Measurements from ENCODE around the gene RAPGEF1. TPM values are rescaled to one million over a fixed set of nuclear protein-coding genes. Genes with fewer than 3 reads are reported as not detected.
A peak's percentile ranks its signal among the peaks of the same experiment; 100 is the strongest.
"Not testable (repeated sequence)": the region's sequence is repeated elsewhere in the genome, so short reads cannot be mapped to it uniquely, and the experiment has no call there.

RAPGEF1 gene
- total RNA-seq, 1 donor from 2014 or later, result 58.1 TPM

DNA sequence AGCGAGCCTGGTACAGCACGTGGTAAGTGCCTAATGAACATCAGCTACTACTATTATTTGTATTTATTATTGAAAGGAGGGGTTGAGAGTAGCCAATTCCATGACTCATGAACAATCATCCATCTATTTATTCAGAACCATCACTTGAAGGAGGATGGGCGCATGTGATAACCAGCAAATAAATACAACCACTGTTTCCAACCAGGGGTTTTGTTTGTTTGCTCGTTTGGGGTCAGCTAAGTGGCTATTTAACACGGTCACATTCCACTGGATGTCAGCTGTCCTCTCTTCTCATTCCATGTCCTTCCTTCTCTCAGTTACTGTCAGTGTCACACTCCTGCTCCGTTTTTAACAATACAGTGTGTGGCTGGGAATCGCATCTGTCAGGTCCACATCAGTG is 8.6 kb downstream of the RAPGEF1 start:
- no peak for DNase-seq

DNA sequence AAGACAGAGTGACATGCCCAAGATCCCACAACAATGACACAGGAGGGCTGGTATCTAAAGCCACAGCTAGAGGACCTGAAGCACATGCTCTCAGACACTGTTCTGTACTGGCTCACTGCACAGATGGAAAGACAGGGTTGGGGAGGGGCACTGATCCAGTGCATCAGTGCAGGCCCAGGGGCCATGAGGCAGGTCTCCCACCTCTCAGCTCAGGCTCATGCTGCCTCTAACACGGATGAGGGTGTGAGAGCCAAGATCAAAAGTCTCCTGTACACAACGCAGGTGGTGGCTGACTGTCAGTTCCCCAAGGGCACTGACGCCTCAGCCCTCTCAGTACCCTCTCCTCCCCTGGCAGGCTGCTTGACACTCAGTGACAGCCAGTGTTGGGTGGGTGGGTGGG is 10.9 kb downstream of the RAPGEF1 start:
- no peak for DNase-seq

DNA sequence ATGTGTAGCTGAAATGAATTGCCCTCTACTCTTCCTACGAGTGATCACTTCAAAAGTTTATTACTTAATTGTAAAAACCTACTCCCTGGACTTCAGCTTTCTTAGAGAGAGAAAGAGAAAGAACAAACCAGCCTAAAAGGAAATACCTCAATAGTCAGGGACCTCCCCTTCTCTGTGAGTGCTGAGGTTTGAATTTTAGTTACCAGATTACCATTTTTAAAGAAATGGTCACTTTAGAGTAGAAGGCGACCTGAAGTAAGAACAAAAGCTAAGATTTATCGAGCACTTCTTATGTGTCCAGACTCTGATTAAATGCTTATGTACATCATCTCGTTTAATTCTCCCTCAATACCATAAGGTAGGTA is 11.3 kb downstream of the RAPGEF1 start:
- no peak for DNase-seq

DNA sequence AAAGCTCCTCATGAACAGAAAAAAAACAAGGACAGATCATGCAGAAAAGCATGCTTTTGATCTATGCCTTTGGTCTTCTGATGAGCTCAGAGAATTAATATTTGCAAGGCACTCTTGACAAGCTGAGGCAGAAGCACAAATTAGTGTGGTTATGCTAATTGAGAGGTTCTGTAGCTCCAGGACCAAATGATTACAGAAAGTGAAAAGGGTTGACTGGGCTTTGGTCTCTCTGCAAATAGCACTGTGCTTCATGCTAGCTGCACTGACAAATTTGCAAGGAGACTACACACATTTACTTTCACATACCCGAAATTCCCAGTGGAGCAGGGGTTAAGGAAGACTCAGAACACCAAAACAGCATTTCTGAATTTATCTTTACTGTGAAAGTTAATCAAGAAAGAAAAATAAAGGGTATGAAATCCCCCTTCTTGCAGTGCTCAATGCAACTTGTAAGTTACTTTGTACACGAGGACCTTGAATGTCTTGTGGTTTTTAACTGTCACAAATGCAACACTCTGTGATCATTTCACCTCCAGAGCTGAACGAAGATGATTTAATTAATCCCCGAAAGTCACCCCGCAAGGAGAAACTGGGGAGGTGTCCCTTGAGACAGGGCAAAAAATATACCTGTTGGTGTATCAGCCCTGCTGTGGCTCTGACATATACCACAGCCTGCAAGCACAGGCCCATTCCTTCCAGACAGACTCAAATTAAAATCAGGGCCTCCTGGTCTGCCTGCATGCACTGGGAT is 11.9 kb downstream of the RAPGEF1 start:
- DNase-seq, result no peak

DNA sequence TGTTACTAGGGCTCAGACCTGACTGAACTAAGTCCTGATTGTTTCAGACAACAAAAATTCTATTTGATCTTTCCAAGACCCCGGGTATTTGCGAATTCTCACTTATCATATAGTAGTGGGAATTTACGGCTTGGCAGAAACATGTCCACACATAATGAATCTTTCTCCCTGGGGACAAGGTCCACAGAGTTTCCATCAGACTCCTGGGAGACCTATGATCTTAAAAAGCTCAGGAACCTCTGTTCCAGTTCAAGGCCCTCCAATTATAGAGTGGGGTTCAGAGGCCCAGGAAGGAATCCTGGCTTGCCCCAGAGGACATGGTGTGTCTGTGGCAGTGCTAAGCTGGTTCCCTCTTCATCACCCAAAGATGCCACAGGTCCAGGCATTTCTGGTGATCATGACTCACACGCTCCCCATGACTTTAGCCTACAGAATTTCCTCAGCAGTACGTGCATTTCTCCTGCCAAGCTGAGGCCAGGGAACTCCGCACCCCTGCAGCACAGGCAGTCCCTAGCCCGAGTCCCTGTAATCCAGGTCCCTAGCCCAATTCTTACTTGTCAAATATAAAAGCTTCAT is 12.6 kb downstream of the RAPGEF1 start:
- DNase-seq, result no peak

DNA sequence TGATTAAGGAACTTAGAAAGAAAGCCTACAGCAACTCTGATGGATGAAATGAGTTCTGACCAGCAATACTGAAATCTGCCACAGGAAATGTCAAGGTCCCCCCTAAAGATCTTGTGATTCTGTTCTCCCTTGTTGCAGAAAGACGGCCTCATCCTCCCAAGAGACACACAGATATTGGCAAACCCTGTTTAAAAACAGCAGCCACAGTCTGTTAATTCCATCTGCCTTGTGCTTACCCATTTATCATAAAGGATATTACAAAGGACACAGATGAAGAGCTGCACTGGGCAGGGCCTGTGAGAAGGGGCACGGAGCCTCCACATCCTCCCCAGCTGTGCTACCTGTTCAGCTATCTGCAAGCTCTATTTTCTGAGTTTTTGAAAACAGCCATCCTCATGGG is 15.2 kb downstream of the RAPGEF1 start:
- DNase-seq, result no peak

DNA sequence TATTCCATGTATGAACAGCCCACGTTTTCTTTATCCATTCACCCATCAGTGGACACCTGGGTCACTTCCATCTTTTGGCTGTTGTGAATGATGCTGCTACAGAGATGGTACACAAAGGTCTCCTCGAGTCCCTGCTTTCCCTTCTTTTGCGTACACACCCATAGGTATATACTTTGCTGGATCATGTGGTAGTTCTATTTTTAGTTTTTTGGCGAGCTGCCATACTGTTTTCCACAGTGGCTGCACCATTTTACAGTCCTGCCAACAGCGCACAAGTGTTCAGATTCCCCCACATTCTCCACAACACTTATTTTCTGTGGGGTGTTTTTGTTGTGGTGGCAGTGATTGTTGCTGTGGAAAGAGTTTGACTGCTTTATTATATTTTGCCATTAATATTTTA is 16.2 kb downstream of the RAPGEF1 start:
- DNase-seq, result no peak

DNA sequence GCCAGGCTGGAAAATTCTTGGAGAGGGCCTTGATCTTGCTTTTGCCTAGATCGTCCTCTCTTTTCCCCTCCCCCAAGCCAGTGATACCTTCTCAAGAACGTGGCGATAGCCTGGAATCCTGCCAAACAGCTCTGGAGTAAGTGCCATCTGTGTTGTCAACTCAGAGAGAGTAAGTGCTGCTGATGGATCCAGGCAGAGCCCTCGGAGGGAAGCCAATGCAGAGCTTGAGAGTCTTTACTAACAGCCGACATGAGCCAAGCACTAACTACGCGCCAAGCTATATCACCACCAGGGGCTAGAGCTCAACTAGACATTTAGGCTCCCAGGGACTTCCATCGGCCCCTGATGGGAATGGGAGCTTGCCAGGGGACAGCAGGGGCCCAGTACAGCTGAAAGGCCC is 17.6 kb downstream of the RAPGEF1 start:
- peak; percentile 76 for DNase-seq

DNA sequence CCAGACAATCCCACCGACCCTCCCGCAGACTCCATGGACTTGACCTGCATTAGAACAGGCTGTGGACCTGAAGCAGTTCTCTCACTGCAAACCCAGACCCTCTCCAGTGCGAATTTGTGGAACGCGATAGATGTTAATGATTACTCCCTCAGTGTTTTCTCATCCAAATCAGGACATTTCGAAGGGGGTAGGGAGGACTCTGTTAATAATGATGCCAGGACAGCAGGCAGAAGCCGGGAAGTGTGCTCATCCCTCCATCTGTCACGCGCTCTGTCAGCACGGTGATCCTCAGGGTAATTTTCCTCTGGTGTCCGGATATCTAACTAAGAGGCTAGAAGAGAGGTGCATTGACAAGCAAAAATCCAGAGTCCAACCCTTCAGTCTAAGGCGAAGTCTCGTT is 18.8 kb downstream of the RAPGEF1 start:
- DNase-seq, result no peak

DNA sequence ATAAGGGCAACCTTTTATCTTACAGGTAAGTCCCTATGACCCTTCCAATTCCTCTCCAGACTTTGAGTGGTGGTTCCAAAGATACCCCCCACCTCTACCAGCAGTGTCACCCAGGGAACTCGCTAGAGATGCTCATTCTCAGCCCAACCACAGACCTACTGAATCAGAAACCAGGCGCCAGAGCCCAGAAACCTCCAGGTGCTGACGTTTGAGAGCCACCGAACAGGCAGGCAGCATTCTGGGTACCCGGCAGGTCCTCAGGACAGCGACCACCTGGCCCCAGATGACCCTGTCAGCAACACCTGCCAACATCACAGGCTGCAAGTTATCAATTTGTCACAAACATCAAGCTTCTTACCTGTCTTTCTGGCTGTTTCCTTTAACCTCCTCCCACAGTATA is 19.5 kb downstream of the RAPGEF1 start:
- no peak for DNase-seq

DNA sequence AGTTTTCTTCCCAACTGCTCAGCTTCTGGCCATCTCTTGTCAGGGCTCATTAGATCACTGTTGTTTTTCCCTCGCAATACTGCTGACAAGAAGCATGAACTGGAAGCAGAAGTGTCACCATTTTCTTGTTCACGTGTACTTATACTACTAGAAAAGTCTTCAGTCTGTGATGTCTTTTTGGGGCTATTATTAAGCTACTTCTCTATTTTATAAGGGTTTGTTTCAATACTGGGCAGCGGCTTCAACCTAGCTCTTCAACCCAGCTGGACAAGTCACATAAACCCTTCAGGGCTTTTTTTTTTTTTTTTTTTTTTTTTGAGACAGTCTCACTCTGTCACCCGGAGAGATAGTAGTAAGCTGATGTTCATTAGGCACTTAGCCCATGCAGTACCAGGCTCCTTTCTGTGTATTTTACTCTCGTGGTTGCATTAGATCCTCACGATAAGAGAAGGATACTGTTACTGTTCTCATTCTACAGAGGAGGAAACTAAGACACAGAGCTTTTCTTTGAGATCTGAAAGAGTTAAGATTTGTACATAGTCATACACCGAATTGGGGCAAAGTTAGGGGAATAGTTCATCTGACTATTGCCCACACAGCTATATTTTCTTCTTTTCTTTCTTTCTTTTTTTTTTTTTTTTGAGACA is 20.5 kb downstream of the RAPGEF1 start:
- DNase-seq, result no peak

DNA sequence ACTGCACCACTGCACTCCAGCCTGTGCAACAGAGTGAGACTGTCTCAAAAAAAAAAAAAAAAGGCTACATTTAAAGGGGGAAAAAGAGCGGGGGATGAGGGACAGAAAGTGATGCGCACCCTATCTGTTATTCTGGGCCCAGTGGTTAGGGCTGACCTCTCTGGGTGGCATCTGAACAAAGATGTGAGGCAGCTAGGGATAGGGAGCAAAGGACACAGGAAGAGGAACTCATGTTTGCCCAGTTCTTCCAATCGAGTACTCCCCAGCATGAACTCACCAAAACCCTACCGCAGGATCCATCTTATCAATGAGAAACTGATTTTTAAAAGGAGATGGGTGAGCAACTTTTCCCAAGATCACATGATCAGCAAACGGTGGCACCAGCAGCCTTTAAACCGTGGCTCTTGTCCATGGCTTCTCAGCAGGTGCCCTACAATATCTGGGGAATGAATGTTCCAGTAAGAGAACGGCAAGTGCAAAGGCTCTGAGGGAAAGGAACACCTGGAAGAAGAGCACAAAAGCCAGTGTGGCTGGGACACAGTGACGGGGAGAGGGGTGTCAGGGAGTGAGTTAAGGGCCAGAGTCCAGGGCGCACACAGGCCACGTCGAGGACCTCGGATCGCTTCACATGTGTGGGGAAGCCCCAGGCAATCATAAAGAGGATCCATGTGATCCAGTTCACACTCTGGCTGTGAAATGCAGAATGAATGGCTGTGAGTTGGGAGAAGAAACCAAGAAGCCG is 22.0 kb downstream of the RAPGEF1 start:
- DNase-seq, result no peak

DNA sequence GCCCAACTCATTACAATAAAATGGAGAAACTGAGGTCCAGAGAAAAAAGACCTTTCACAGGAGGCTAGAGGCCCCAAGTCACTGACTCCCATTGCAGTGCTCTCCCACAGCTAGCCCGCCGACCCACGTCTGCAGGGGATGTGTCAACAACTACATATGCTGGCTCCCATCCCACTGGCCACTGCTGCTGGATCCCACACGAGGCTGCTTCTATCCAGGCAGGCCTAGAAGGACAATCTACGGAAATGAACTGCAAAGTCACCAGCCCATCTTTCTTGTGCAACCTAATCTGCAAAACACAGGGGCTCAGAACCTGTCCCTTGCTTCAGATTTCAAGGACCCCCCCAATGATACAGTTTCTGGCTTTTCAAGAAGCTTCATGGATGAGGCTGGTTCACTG is 24.0 kb downstream of the RAPGEF1 start:
- DNase-seq, result no peak

DNA sequence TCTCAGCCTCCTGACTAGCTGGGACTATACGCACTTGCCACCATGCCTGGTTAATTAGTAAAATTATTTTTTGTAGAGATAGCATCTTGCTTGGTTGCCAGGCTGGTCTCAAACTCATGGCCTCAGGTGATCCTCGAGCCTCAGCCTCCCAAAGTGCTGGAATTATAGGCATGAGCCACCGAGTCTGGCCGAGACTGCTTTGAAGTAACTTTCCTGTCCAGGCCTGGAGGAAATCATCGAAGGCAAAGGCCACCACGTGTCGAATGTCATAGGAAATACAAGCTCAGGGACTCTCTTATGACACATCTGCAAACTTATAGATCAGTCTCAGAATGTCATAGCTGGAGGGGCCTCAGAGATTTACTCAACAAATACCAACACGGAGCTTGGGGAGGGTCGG is 25.1 kb downstream of the RAPGEF1 start:
- no peak for DNase-seq

DNA sequence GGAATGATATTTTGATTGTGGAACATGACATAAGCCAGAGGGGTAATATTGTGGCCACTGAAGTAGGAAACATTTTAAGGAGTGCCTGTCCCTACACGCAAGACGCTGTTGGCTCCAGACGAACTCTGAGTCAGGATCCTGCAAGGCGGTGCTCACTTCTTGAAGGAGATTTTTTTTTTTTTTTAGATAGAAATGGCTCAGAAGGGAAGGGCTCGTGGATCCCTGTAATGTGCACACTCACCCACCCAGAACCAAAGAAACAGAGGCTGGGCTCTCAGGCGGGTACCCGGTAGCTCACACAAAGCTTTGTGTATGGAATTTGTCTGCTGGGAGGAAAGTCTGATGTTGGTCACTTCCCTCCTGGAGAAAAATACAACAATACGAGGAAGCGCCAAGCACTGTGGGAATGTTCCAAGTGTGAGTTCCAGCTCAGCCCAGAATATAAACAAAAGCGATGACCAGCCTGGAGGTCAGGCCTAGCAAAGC is 25.7 kb downstream of the RAPGEF1 start:
- no peak for DNase-seq

DNA sequence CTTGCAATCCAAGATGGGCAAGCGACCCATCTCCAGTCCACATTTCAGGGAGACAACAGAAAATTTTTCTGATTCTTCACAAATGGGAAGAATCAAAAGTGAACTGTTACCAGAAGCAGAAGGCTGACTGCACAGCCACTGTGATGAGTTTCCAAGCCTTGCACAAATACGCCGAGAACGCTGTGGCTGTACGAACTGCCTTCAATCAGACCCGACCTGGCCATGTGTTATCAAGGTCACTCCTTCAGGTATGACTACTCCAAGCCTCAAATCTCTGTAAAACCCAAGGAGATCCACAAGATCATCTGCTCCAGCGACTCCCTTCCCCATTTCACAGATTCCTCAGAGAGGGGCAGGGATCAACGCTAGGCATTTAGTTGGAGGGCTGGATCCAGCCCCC is 26.9 kb downstream of the RAPGEF1 start:
- DNase-seq, result no peak

DNA sequence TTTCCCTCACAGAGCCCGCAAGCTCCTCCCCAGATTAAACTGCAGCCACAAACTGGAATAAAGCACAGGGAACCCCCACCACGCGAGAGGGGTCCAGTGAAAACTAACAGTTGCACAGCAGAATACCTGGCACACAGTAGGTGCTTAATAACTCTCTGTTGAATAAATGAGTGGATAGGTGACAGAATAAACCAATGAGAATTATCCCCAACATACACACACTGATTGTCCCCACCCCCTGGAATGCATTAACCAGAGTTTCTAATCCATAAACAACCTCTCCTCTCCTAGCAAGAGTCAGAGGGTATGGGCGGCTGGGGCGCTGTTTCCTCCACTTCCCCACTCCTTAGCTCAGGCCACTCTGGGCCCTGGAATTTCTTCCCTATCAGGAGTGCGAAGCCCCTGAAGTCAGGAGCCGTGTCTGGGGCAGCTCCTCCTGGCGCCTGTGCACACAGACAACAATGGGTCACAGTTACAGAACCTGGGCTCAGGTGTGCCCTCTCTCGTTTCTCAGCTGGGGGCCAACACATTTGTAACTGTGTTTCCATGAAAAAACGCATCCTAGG is 27.6 kb downstream of the RAPGEF1 start:
- DNase-seq, result no peak

DNA sequence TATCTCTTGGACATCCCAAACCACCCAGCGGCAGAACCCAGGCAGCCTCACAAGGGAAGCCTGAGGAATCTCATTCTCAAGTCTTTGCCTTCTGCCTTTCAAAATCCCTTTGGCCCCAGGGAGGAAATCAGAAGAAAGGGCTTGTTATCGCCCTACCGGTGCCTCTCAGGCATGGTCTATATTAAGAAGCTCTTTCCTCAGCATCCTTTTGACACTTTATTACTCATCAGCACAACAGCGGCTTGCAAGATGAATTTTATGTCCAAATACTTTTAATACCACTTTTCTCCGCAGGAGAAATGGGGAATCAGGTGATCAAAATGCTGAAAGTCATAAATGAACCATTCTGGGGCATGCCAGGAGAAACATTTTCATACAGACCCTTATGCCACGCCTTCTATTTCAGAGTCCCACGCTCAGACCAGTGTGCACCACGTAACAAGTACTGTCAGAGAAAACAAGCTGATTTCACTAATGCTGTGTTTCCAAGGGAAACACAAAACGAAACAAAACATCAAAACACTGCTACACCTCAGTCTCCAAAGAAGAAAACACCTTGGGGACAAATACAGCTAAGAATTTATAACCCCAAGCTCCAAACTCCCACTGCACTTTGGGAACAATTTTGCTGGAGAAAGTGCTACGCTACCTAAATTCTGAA is 30.0 kb downstream of the RAPGEF1 start:
- no peak for DNase-seq

DNA sequence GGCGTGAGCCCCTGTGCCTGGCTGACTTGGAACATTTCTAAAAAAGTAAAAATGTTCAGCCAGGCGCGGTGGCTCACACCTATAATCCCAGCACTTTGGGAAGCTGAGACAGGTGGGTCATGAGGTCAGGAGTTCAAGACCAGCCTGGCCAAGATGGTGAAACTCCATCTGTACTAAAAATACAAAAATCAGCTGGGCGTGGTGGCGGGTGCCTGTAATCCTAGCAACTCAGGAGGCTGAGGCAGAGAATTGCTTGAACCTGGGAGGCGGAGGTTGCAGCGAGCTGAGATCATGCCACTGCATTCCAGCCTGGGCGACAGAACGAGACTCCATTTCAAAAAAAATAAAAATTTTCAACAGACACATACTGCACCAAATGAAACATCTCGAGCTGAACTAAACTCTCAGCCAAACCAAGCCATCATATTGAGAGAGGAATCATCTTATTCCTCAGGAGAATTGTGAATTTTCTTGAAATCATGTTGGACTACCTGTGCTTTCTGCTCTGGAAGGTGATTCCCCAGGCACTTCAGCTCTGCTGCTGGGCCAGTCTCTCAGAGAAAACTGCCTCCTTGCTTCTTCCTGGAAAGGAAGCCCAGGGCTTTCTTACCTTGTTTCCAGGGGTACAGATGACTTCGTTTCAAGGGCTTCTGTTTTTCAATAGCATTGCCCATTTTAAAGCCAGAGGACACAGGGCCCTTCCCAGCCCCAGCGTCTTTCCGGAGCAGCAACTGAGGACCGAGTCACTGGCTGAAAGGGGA is 30.7 kb downstream of the RAPGEF1 start:
- not testable (repeated sequence) for DNase-seq

DNA sequence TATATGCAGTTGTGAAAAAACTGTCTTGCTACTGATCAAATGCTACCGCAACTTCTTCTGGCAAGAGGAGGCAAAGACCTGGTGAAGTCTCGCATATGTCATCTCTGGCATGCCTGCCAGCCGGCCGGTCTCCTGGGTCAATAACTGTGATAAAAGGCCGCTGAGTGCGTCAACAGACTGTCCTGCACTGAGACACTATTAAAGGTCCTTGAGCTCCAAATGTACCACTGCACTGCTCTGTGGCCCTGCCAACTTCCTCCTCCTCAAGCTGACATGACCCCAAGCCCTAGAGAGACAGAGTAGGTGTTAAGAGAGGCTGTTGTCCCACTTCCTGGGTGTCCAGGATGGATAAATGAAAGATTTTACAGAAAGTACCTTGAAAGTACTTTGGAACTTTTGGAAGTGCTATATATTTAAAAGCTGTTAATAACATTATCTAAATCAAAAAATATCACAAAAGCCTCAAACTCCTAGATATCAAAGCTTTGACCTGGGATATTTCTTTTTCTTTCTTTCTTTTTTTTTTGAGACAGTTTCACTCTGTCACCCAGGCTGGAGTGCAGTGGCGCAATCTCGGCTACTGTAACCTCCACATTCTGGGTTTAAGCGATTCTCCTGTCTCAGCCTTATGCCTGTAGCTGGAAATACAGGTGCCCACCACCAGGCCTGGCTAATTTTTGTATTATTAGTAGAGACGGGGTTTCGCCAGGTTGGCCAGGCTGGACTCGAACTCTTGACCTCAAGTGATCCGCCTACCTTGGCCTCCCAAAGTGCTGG is 31.5 kb downstream of the RAPGEF1 start:
- DNase-seq, result no peak
